H9 (cell line): ENCODE data around the gene NDUFV2. TPM values are rescaled to one million over a fixed set of nuclear protein-coding genes. Genes with fewer than 3 reads are reported as not detected.

Experiments used
- DNase-seq: peaks from one replicate; pipeline ENCODE4 v3.0.0-alpha.2; 2017
- H2AFZ ChIP-seq: one replicate; pipeline ENCODE4 v1.6.1; 2013; ENCODE audit warnings: mild to moderate bottlenecking, low read length, control low read depth, moderate library complexity
- H2AK5ac ChIP-seq: 2 replicates; pipeline ENCODE4 v1.6.1; 2013; ENCODE audit warnings: low read length, control low read depth, mixed read lengths; ENCODE audit not compliant: insufficient read length
- H2BK120ac ChIP-seq: one replicate; pipeline ENCODE4 v1.6.1; 2013; ENCODE audit warnings: low read depth, mild to moderate bottlenecking, low read length, control low read depth, inconsistent platforms; ENCODE audit not compliant: poor library complexity, severe bottlenecking
- H2BK12ac ChIP-seq: 2 replicates; pipeline ENCODE4 v1.6.1; 2013; ENCODE audit warnings: low read length, control low read depth, mixed read lengths, low read depth; ENCODE audit not compliant: insufficient read length
- H2BK15ac ChIP-seq: 2 replicates; pipeline ENCODE4 v1.6.1; 2013; ENCODE audit warnings: low read depth, low read length, control low read depth
- H2BK20ac ChIP-seq: one replicate; pipeline ENCODE4 v1.6.1; 2013; ENCODE audit warnings: low read depth, mild to moderate bottlenecking, low read length, control low read depth, inconsistent platforms; ENCODE audit not compliant: poor library complexity, severe bottlenecking
- H2BK5ac ChIP-seq: 2 replicates; pipeline ENCODE4 v1.6.1; 2013; ENCODE audit warnings: low read length, control low read depth, mixed read lengths; ENCODE audit not compliant: insufficient read length
- H3K14ac ChIP-seq: 2 replicates; pipeline ENCODE4 v1.6.1; 2013; ENCODE audit warnings: low read length, control low read depth; ENCODE audit not compliant: insufficient read depth
- H3K18ac ChIP-seq: 2 replicates; pipeline ENCODE4 v1.6.1; 2013; ENCODE audit warnings: low read depth, mild to moderate bottlenecking, mixed read lengths, low read length, control low read depth; ENCODE audit not compliant: insufficient read length
- H3K23ac ChIP-seq: 2 replicates; pipeline ENCODE4 v1.6.1; 2013; ENCODE audit warnings: low read length, control low read depth, mixed read lengths, low read depth; ENCODE audit not compliant: insufficient read length
- H3K23me2 ChIP-seq: 2 replicates; pipeline ENCODE4 v1.6.1; 2013; ENCODE audit warnings: low read depth, mild to moderate bottlenecking, mixed read lengths, low read length, control low read depth; ENCODE audit not compliant: insufficient read length, poor library complexity, severe bottlenecking
- H3K27ac ChIP-seq: 2 replicates; pipeline ENCODE4 v1.5.1; 2013; ENCODE audit warnings: low read length, control low read depth, mixed read lengths, low read depth; ENCODE audit not compliant: insufficient read length
- H3K27me3 ChIP-seq: 2 replicates; pipeline ENCODE4 v1.6.1; 2013; ENCODE audit warnings: low read length, control low read depth, inconsistent platforms; ENCODE audit not compliant: insufficient read depth
- H3K4ac ChIP-seq: 2 replicates; pipeline ENCODE4 v1.6.1; 2013; ENCODE audit warnings: low read depth, mild to moderate bottlenecking, control low read depth, inconsistent platforms, low read length, moderate library complexity
- H3K4me1 ChIP-seq: 2 replicates; pipeline ENCODE4 v1.6.1; 2013; ENCODE audit warnings: low read length, control low read depth, inconsistent platforms; ENCODE audit not compliant: insufficient read depth
- H3K4me2 ChIP-seq: 2 replicates; pipeline ENCODE4 v1.6.1; 2013; ENCODE audit warnings: low read length, control low read depth, mixed read lengths; ENCODE audit not compliant: insufficient read length, insufficient read depth
- H3K56ac ChIP-seq: 2 replicates; pipeline ENCODE4 v1.6.1; 2013; ENCODE audit warnings: low read depth, mild to moderate bottlenecking, mixed read lengths, low read length, control low read depth; ENCODE audit not compliant: insufficient read length
- H3K79me1 ChIP-seq: 2 replicates; pipeline ENCODE4 v1.6.1; 2013; ENCODE audit warnings: low read depth, mild to moderate bottlenecking, moderate library complexity, low read length, control low read depth, inconsistent platforms; ENCODE audit not compliant: insufficient read depth, poor library complexity, severe bottlenecking
- H3K79me2 ChIP-seq: 2 replicates; pipeline ENCODE4 v1.6.1; 2013; ENCODE audit warnings: low read length, control low read depth, inconsistent platforms; ENCODE audit not compliant: insufficient read depth
- H3K9ac ChIP-seq: 2 replicates; pipeline ENCODE4 v1.6.1; 2013; ENCODE audit warnings: low read length, control low read depth, mixed read lengths; ENCODE audit not compliant: insufficient read length; ENCODE audit errors: extremely low read depth
- H3K9me3 ChIP-seq: one replicate; pipeline ENCODE4 v1.6.1; 2013; ENCODE audit warnings: low read depth, low read length, inconsistent platforms; ENCODE audit not compliant: control insufficient read depth
- H3T11ph ChIP-seq: one replicate; pipeline ENCODE4 v1.6.1; 2013; ENCODE audit warnings: mild to moderate bottlenecking, low read length, control low read depth, inconsistent platforms
- H4K20me1 ChIP-seq: one replicate; pipeline ENCODE4 v1.6.1; 2013; ENCODE audit not compliant: control insufficient read depth, insufficient read length, insufficient read depth
- H4K5ac ChIP-seq: 2 replicates; pipeline ENCODE4 v1.6.1; 2013; ENCODE audit warnings: low read depth, mild to moderate bottlenecking, mixed read lengths, low read length, control low read depth; ENCODE audit not compliant: insufficient read length
- H4K8ac ChIP-seq: replicated peaks from 2 replicates; pipeline ENCODE4 v1.6.1; 2013; ENCODE audit warnings: low read length, control low read depth, mixed read lengths, low read depth; ENCODE audit not compliant: insufficient read length
- H4K91ac ChIP-seq: 2 replicates; pipeline ENCODE4 v1.6.1; 2013; ENCODE audit warnings: low read depth, mild to moderate bottlenecking, moderate library complexity, mixed read lengths, low read length, control low read depth; ENCODE audit not compliant: insufficient read length
- H3K27ac Mint-ChIP-seq, 3 experiments: 2 replicates in 2 of 3; 3 replicates in 1 of 3; pipeline ENCODE4 v1.8.0; 2020 to 2021; ENCODE audit warnings: mixed read lengths in 3 of 3, mild to moderate bottlenecking in 1 of 3, moderate library complexity in 1 of 3
- H3K27me3 Mint-ChIP-seq: 2 replicates; pipeline ENCODE4 v1.8.0; 2021; ENCODE audit warnings: low read depth, mild to moderate bottlenecking, moderate library complexity, mixed read lengths
- H3K36me3 Mint-ChIP-seq, 3 experiments: 2 replicates in 2 of 3; 3 replicates in 1 of 3; pipeline ENCODE4 v1.8.0; 2020 to 2021; ENCODE audit warnings: low read depth in 3 of 3, mixed read lengths in 3 of 3; ENCODE audit not compliant: insufficient read depth in 1 of 3
- H3K4me1 Mint-ChIP-seq, 2 experiments: 2 replicates each; pipeline ENCODE4 v1.8.0; 2020; ENCODE audit warnings: mixed read lengths in 2 of 2
- H3K4me3 Mint-ChIP-seq, 2 experiments: 2 replicates in 1 of 2; 3 replicates in 1 of 2; pipeline ENCODE4 v1.8.0; 2020 to 2021; ENCODE audit warnings: mild to moderate bottlenecking in 2 of 2, mixed read lengths in 2 of 2, moderate library complexity in 1 of 2
- H3K9me3 Mint-ChIP-seq, 2 experiments: 2 replicates in 1 of 2; 3 replicates in 1 of 2; pipeline ENCODE4 v1.8.0; 2020; ENCODE audit warnings: mild to moderate bottlenecking in 2 of 2, mixed read lengths in 2 of 2, moderate library complexity in 1 of 2
- WGBS: extraction: QIAGEN DNeasy Blood & Tissue Kit; methylation state at CpG from one replicate; pipeline ENCODE4 v1.1.7; 2013; ENCODE audit warnings: missing lambda C conversion rate, low lambda C conversion rate, mixed read lengths; ENCODE audit not compliant: insufficient read length; ENCODE audit errors: extremely low coverage; 5-methylcytosine and 5-hydroxymethylcytosine counted together
- total RNA-seq: library from RNA; stranded (reverse); gene quantifications from 2 replicates; pipeline ENCODE4 v1.2.1, GENCODE V29; 2021
- TF ChIP-seq, protein P1 (sequence below): fragments of 200-600 bp; sonication (generic); conservative IDR thresholded peaks from 3 replicates; pipeline ENCODE4 v1.8.0; 2021; ENCODE audit warnings: antibody characterized with exemption, mild to moderate bottlenecking

The NDUFV2 gene
- total RNA-seq, 1 experiment from 2014 or later = 206 TPM

DNA sequence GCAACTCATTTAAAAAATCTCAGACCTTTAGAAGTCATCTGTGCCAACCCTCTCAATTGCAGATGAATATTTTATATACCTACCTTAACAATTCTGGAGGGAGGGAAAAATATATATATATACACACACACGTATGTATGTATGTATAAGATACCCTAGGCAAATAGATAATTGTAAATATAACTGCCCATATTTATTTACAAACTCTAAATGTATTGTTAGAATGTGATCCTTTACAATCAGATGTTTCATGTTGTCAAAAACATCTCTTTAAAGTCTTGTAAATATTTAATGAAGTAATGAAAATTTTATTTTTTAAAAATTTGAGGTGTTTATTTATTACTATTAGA is 45.7 kb downstream of the NDUFV2 start:
- H3K27ac ChIP-seq = no peak overlapping the region
- no peak overlapping the region for H4K5ac ChIP-seq
- no peak overlapping the region for H3T11ph ChIP-seq
- no peaks in the 10 kb centered on the region for H3K4me1 ChIP-seq
- H3K79me1 ChIP-seq = peaks cover 3% of the 10 kb centered on the region
- no peak overlapping the region for H2AFZ ChIP-seq
- H3K27me3 ChIP-seq = no peaks in the 10 kb centered on the region
- no peak overlapping the region for H2BK12ac ChIP-seq
- TF ChIP-seq, protein P1, sequence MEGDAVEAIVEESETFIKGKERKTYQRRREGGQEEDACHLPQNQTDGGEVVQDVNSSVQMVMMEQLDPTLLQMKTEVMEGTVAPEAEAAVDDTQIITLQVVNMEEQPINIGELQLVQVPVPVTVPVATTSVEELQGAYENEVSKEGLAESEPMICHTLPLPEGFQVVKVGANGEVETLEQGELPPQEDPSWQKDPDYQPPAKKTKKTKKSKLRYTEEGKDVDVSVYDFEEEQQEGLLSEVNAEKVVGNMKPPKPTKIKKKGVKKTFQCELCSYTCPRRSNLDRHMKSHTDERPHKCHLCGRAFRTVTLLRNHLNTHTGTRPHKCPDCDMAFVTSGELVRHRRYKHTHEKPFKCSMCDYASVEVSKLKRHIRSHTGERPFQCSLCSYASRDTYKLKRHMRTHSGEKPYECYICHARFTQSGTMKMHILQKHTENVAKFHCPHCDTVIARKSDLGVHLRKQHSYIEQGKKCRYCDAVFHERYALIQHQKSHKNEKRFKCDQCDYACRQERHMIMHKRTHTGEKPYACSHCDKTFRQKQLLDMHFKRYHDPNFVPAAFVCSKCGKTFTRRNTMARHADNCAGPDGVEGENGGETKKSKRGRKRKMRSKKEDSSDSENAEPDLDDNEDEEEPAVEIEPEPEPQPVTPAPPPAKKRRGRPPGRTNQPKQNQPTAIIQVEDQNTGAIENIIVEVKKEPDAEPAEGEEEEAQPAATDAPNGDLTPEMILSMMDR = no peak
- H3K9me3 ChIP-seq = no peaks in the 10 kb centered on the region
- H3K14ac ChIP-seq = no peak overlapping the region
- no peak overlapping the region for H3K18ac ChIP-seq
- H3K23me2 ChIP-seq = no peaks in the 10 kb centered on the region
- no peak overlapping the region for H3K23ac ChIP-seq
- no peak overlapping the region for H2BK5ac ChIP-seq
- H3K79me2 ChIP-seq = no peaks in the 10 kb centered on the region; the same call in 1 of the 2 replicates
- H2BK120ac ChIP-seq = no peak overlapping the region
- H3K56ac ChIP-seq = no peak overlapping the region
- H3K36me3 Mint-ChIP-seq = no peaks in the 10 kb centered on the region; a peak in 1 of 7 replicates
- H4K20me1 ChIP-seq = no peaks in the 10 kb centered on the region
- H3K4ac ChIP-seq = no peak overlapping the region
- H3K9me3 Mint-ChIP-seq = no peaks in the 10 kb centered on the region
- no peak overlapping the region for H2BK15ac ChIP-seq
- H3K4me3 Mint-ChIP-seq = no peak overlapping the region
- H3K27ac Mint-ChIP-seq = no peak overlapping the region
- peaks cover 12 to 14% of the 10 kb centered on the region in 2 experiments for H3K4me1 Mint-ChIP-seq
- no peaks in the 10 kb centered on the region for H3K27me3 Mint-ChIP-seq
- no peak overlapping the region for H3K9ac ChIP-seq
- H4K91ac ChIP-seq = no peak overlapping the region
- WGBS = no CpG with 5 or more reads among the region's 1 CpG
- H3K4me2 ChIP-seq = no peak overlapping the region
- DNase-seq = no peak
- H4K8ac ChIP-seq = no peak overlapping the region
- no peak overlapping the region for H2BK20ac ChIP-seq
- H2AK5ac ChIP-seq = no peak overlapping the region
